Measurements from ENCODE around the gene ZMIZ1.

The ZMIZ1 gene

GRCh38 chr10:79354141-79354540 is 285.4 kb downstream of the ZMIZ1 start:
- Mint-ChIP-seq H3K27ac (peak overlapping the region; percentile 61), H3K27me3 (no peaks in the 10 kb centered on the region), H3K9me3 (no peaks in the 10 kb centered on the region), H3K4me3 (no peak overlapping the region), H3K36me3 (peaks cover 78% of the 10 kb centered on the region), H3K4me1 (peaks cover 76% of the 10 kb centered on the region)
- ATAC-seq = peak; percentile 59

GRCh38 chr10:79354615-79355014 is 285.8 kb downstream of the ZMIZ1 start:
- no peak overlapping the region for H3K4me3 Mint-ChIP-seq
- peaks cover 74% of the 10 kb centered on the region for H3K36me3 Mint-ChIP-seq
- no peak for ATAC-seq
- peaks cover 73% of the 10 kb centered on the region for H3K4me1 Mint-ChIP-seq
- H3K27ac Mint-ChIP-seq = peak overlapping the region; percentile 61
- H3K27me3 Mint-ChIP-seq = no peaks in the 10 kb centered on the region
- no peaks in the 10 kb centered on the region for H3K9me3 Mint-ChIP-seq

GRCh38 chr10:79355420-79356017 is 286.8 kb downstream of the ZMIZ1 start:
- Mint-ChIP-seq H3K4me1 (peaks cover 70% of the 10 kb centered on the region), H3K4me3 (no peak overlapping the region), H3K27ac (peak overlapping the region; percentile 66), H3K36me3 (peaks cover 70% of the 10 kb centered on the region), H3K9me3 (no peaks in the 10 kb centered on the region), H3K27me3 (no peaks in the 10 kb centered on the region)
- ATAC-seq = no peak

GRCh38 chr10:79356104-79356503 is 287.3 kb downstream of the ZMIZ1 start:
- peak overlapping the region; percentile 66 for H3K27ac Mint-ChIP-seq
- no peaks in the 10 kb centered on the region for H3K9me3 Mint-ChIP-seq
- H3K27me3 Mint-ChIP-seq = no peaks in the 10 kb centered on the region
- H3K4me1 Mint-ChIP-seq = peaks cover 64% of the 10 kb centered on the region
- no peak overlapping the region for H3K4me3 Mint-ChIP-seq
- ATAC-seq = peak; percentile 80
- peaks cover 64% of the 10 kb centered on the region for H3K36me3 Mint-ChIP-seq

- Mint-ChIP-seq H3K36me3 (peaks cover 60% of the 10 kb centered on the region), H3K27me3 (no peaks in the 10 kb centered on the region), H3K4me1 (peaks cover 62% of the 10 kb centered on the region), H3K9me3 (no peaks in the 10 kb centered on the region), H3K4me3 (no peak overlapping the region), H3K27ac (no peak overlapping the region)
- ATAC-seq = no peak
Observed at GRCh38 chr10:79357180-79357579, 288.4 kb downstream of the ZMIZ1 start.

GRCh38 chr10:79358811-79359210 is 290.0 kb downstream of the ZMIZ1 start:
- no peak overlapping the region for H3K4me3 Mint-ChIP-seq
- ATAC-seq = peak; percentile 62
- H3K27ac Mint-ChIP-seq = no peak overlapping the region
- no peaks in the 10 kb centered on the region for H3K9me3 Mint-ChIP-seq
- peaks cover 46% of the 10 kb centered on the region for H3K36me3 Mint-ChIP-seq
- H3K27me3 Mint-ChIP-seq = no peaks in the 10 kb centered on the region
- peaks cover 47% of the 10 kb centered on the region for H3K4me1 Mint-ChIP-seq

GRCh38 chr10:79359816-79360498 is 291.2 kb downstream of the ZMIZ1 start:
- Mint-ChIP-seq H3K36me3 (peaks cover 35% of the 10 kb centered on the region), H3K4me1 (peaks cover 36% of the 10 kb centered on the region), H3K27ac (no peak overlapping the region), H3K9me3 (no peaks in the 10 kb centered on the region), H3K27me3 (no peaks in the 10 kb centered on the region), H3K4me3 (no peak overlapping the region)
- peak; percentile 69 for ATAC-seq

GRCh38 chr10:79360499-79361342 is 292.0 kb downstream of the ZMIZ1 start:
- Mint-ChIP-seq H3K36me3 (peaks cover 27% of the 10 kb centered on the region), H3K9me3 (no peaks in the 10 kb centered on the region)

GRCh38 chr10:79361726-79362397 is 293.1 kb downstream of the ZMIZ1 start:
- peaks cover 20% of the 10 kb centered on the region for H3K36me3 Mint-ChIP-seq
- H3K27ac Mint-ChIP-seq = no peak overlapping the region
- H3K9me3 Mint-ChIP-seq = no peaks in the 10 kb centered on the region
- H3K27me3 Mint-ChIP-seq = no peaks in the 10 kb centered on the region
- H3K4me3 Mint-ChIP-seq = no peak overlapping the region
- ATAC-seq = no peak
- H3K4me1 Mint-ChIP-seq = peaks cover 20% of the 10 kb centered on the region

More at GRCh38 chr10:79360499-79361342, 292.0 kb downstream of the ZMIZ1 start:
- no peak for ATAC-seq
- H3K4me3 Mint-ChIP-seq = no peak overlapping the region
- H3K4me1 Mint-ChIP-seq = peaks cover 28% of the 10 kb centered on the region
- H3K27ac Mint-ChIP-seq = no peak overlapping the region
- H3K27me3 Mint-ChIP-seq = no peaks in the 10 kb centered on the region

All from stimulated activated memory B cell treated with anti-CD40 and anti-IgM and Interleukin-4, amounts not matched to agents 10 μg/mL and 1 μg/mL and 100 μg/mL, for 72 hours (primary cell).